Mucosa of descending colon (tissue), 3 donors: ENCODE measurements around the gene PKIB. TPM values are rescaled to one million over a fixed set of nuclear protein-coding genes. Genes with fewer than 3 reads are reported as not detected.

Source experiments
- ATAC-seq: fragments of 200-7000 bp; cut with Tn5 transposase; one replicate; pipeline ENCODE4 v1.9.1; 2020; ENCODE audit warnings: mild to moderate bottlenecking, moderate library complexity
- DNase-seq, 3 donors: peaks; one replicate each; pipeline ENCODE4 v3.0.0-alpha.2; 2020
- H3K36me3 ChIP-seq: fragments of 200-600 bp; one replicate; pipeline ENCODE4 v1.8.0; 2021; ENCODE audit warnings: low read depth, mild to moderate bottlenecking
- H3K4me1 ChIP-seq: fragments of 200-600 bp; one replicate; pipeline ENCODE4 v1.8.0; 2021; ENCODE audit warnings: low read depth, mild to moderate bottlenecking
- H3K4me3 ChIP-seq: fragments of 200-600 bp; one replicate; pipeline ENCODE4 v1.8.0; 2021; ENCODE audit warnings: mild to moderate bottlenecking
- H3K9me3 ChIP-seq: fragments of 200-600 bp; one replicate; pipeline ENCODE4 v1.8.0; 2021; ENCODE audit warnings: mild to moderate bottlenecking
- CTCF ChIP-seq: fragments of 200-600 bp; IDR thresholded peaks from one replicate; pipeline ENCODE4 v1.8.0; 2022; ENCODE audit warnings: antibody characterized with exemption, mild to moderate bottlenecking
- intact Hi-C, 2 donors: fragments of 100-400 bp; cut with DNase I in 1 of 2; cut with micrococcal nuclease in 1 of 2; formaldehyde crosslinking; loops; one replicate each; pipeline versions ENCODE4 v1.11.0 to v1.11.1; 2022; cut with DNase I, micrococcal nuclease
- total RNA-seq, 3 donors: library from RNA; stranded (reverse); fragmentation: NEBNext Ultra II Directional in 2 of 3; extraction: Animal tissue kit (Norgen Biotek cat#: 25700) in 2 of 3; gene quantifications; one replicate each; pipeline versions ENCODE4 v1.2.1 to v1.2.4, GENCODE V29; 2021 to 2023
- donor health status: DM: no; HTN: no; CAD: no; lungs with moderate emphysema.
- donor health status: DM: no; HTN: no; CAD: no.
- donor health status: DM: no; HTN: yes; CAD: no.

PKIB gene
- total RNA-seq, 3 donors from 2014 or later, result 75.1 to 214 (median 122) TPM

- intact Hi-C loops, result no loop called here
- TF ChIP-seq CTCF, result no peak
- H3K4me3 ChIP-seq, result no peak overlapping the region
Observed at GRCh38 chr6:122753000-122753687, 142.9 kb downstream of the PKIB start.

GRCh38 chr6:122753688-122754056 lies 143.5 kb downstream of the PKIB start:
- Histone ChIP-seq H3K4me1 (no peaks in the 10 kb centered on the region), H3K36me3 (no peaks in the 10 kb centered on the region), H3K4me3 (no peak overlapping the region), H3K9me3 (no peaks in the 10 kb centered on the region)
- DNase-seq (no peak), ATAC-seq (peak; percentile 13)
- TF ChIP-seq CTCF, result no peak
- intact Hi-C loops, result no loop called here

More at GRCh38 chr6:122753000-122753687, 142.9 kb downstream of the PKIB start:
- Histone ChIP-seq H3K4me1 (no peaks in the 10 kb centered on the region), H3K9me3 (no peaks in the 10 kb centered on the region), H3K36me3 (no peaks in the 10 kb centered on the region)
- no peak for ATAC-seq
- no peak for DNase-seq

- Histone ChIP-seq H3K4me3 (no peak overlapping the region), H3K4me1 (no peaks in the 10 kb centered on the region), H3K9me3 (no peaks in the 10 kb centered on the region), H3K36me3 (no peaks in the 10 kb centered on the region)
- DNase-seq (no peak), ATAC-seq (no peak)
- intact Hi-C loops, result no loop called here
- no peak for TF ChIP-seq CTCF
Observed at GRCh38 chr6:122754191-122754731, 144.1 kb downstream of the PKIB start.

- Histone ChIP-seq H3K4me3 (no peak overlapping the region), H3K36me3 (no peaks in the 10 kb centered on the region), H3K9me3 (no peaks in the 10 kb centered on the region), H3K4me1 (no peaks in the 10 kb centered on the region)
- TF ChIP-seq CTCF, result no peak
- intact Hi-C loops, result no loop called here
- DNase-seq (no peak), ATAC-seq (peak; percentile 19)
Observed at GRCh38 chr6:122755901-122756300, 145.7 kb downstream of the PKIB start.

GRCh38 chr6:122758927-122759334 lies 148.7 kb downstream of the PKIB start:
- Histone ChIP-seq H3K36me3 (no peaks in the 10 kb centered on the region), H3K4me3 (no peak overlapping the region), H3K4me1 (no peaks in the 10 kb centered on the region), H3K9me3 (no peaks in the 10 kb centered on the region)
- ATAC-seq, result no peak
- no peak for TF ChIP-seq CTCF
- intact Hi-C loops, result no loop called here
- DNase-seq, result no peak
